AG09309 (cell line): ENCODE measurements around the gene PTPRC.

Experiments
- DNase-seq: peaks from one replicate; pipeline ENCODE4 v3.0.0-alpha.2; 2010; ENCODE audit warnings: low read depth
- H3K4me3 ChIP-seq: 2 replicates; pipeline ENCODE4 v1.5.1; 2011; ENCODE audit warnings: mild to moderate bottlenecking, low read depth, low read length, moderate library complexity; ENCODE audit not compliant: control insufficient read depth
- CTCF ChIP-seq: IDR thresholded peaks from 2 replicates; pipeline ENCODE4 v1.5.1; 2011; ENCODE audit warnings: mild to moderate bottlenecking, low read depth, low read length, inconsistent platforms; ENCODE audit not compliant: insufficient read depth, control insufficient read depth; ENCODE audit errors: missing control alignments

Gene PTPRC

DNA sequence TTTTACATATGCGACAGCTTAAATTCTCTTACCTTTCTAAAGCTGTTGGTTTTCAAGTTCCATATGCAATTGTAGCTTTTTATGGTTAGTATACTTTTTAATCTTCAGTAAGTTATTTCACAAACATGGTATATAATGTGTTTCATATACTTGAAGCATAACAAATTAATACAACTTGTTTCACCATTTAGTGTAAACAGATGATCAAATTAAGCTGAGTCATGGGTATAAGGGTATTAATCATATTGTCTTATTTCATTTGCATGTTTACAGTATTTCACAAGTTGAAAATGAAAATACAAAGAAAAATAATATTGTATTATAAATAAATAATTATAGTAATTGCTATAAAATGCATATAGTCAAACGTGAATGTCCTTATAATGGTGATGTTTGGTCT lies 92.1 kb downstream of the PTPRC start:
- no peak overlapping the region for H3K4me3 ChIP-seq
- TF ChIP-seq CTCF = no peak
- DNase-seq = no peak

- no peak for TF ChIP-seq CTCF
- no peak overlapping the region for H3K4me3 ChIP-seq
- DNase-seq = no peak
Measured at GRCh38 chr1:198734323-198735008, 95.6 kb downstream of the PTPRC start.

- no peak overlapping the region for H3K4me3 ChIP-seq
- no peak for TF ChIP-seq CTCF
- no peak for DNase-seq
Measured at GRCh38 chr1:198741744-198742143, 102.9 kb downstream of the PTPRC start.

DNA sequence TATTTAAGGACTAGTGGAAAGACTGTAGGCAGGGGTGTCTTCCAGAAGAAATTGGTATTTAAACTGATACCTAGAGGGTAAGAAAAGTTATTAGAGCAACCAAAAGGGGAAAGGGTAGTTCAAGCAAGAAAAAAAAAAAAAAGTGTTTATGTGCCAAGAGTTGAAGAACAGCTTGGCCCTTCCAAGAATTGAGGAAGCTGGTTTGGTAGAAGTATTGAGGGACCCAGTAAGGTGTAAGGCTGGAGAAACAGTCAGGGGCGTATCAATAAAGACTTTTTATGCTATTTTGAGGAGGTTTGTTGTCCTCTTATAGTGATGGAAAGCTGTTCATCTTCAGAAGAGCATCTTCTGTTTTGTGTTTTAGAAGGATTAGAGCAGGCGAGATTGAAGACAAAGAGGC lies 108.3 kb downstream of the PTPRC start:
- no peak for DNase-seq
- H3K4me3 ChIP-seq = no peak overlapping the region
- TF ChIP-seq CTCF = no peak

GRCh38 chr1:198749279-198749678 lies 110.4 kb downstream of the PTPRC start:
- no peak for DNase-seq
- H3K4me3 ChIP-seq = no peak overlapping the region
- TF ChIP-seq CTCF = no peak

DNA sequence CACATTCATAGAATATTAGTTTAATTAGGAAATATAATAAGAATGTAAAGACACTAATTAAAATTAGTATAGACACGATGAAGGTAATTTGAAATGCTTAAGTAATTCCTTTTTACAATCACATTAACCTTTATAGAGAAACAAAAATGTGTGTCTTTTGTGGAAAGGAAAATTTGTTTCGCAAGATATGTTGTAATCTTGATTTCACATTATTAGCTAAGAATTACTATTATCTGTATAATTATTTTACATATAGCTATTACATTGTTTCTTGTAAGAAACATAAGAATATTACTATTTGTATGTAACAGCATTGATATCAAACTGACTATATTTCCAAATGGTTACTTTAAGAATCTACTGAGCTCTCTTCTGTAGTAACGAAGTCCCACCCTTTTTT lies 111.2 kb downstream of the PTPRC start:
- no peak overlapping the region for H3K4me3 ChIP-seq
- no peak for DNase-seq
- no peak for TF ChIP-seq CTCF
